Immature natural killer cell (primary cell): Measurements from ENCODE around the gene SDR39U1. TPM values are rescaled to one million over a fixed set of nuclear protein-coding genes. Genes with fewer than 3 reads are reported as not detected.
A peak's percentile ranks its signal among the peaks of the same experiment; 100 is the strongest.

ENCODE experiments used
- DNase-seq, 3 donors: peaks; one replicate each; pipeline ENCODE4 v3.0.0; 2022; ENCODE audit warnings: mixed read lengths in 1 of 3
- H3K27ac Mint-ChIP-seq, 6 donors: one replicate each; pipeline ENCODE4 v1.8.0; 2020; ENCODE audit warnings: mixed read lengths in 6 of 6, mild to moderate bottlenecking in 5 of 6, inconsistent platforms in 4 of 6, moderate library complexity in 3 of 6
- H3K27me3 Mint-ChIP-seq, 3 donors: one replicate each; pipeline ENCODE4 v1.8.0; 2020 to 2021; ENCODE audit warnings: low read depth in 3 of 3, mild to moderate bottlenecking in 3 of 3, mixed read lengths in 3 of 3, moderate library complexity in 3 of 3, inconsistent platforms in 1 of 3
- H3K36me3 Mint-ChIP-seq, 3 donors: one replicate each; pipeline ENCODE4 v1.8.0; 2020; ENCODE audit warnings: mixed read lengths in 3 of 3, inconsistent platforms in 2 of 3, mild to moderate bottlenecking in 2 of 3
- H3K4me1 Mint-ChIP-seq, 2 donors: one replicate each; pipeline ENCODE4 v1.8.0; 2020; ENCODE audit warnings: inconsistent platforms in 2 of 2, mild to moderate bottlenecking in 2 of 2, mixed read lengths in 2 of 2, moderate library complexity in 1 of 2
- H3K4me3 Mint-ChIP-seq, 5 donors: one replicate each; pipeline ENCODE4 v1.8.0; 2020; ENCODE audit warnings: mild to moderate bottlenecking in 5 of 5, mixed read lengths in 5 of 5, inconsistent platforms in 3 of 5, moderate library complexity in 3 of 5
- H3K9me3 Mint-ChIP-seq, 6 donors: one replicate each; pipeline ENCODE4 v1.8.0; 2020; ENCODE audit warnings: mild to moderate bottlenecking in 6 of 6, mixed read lengths in 6 of 6, inconsistent platforms in 4 of 6, moderate library complexity in 3 of 6
- polyA plus RNA-seq, 3 donors: library from polyadenylated mRNA; unstranded; fragments of 300-500 nt; fragmentation: Illumina TruSeq; gene quantifications; one replicate each; pipeline ENCODE4 v1.2.3, GENCODE V29; 2021

SDR39U1 gene
- polyA plus RNA-seq, 3 donors from 2014 or later, result 62.2 to 91.2 (median 82.6) TPM

GRCh38 chr14:24406416-24406815 is 36.2 kb downstream of the SDR39U1 start:
- Mint-ChIP-seq H3K9me3 (peaks cover 0 to 3% (median 0%) of the 10 kb centered on the region in 6 donors), H3K4me3 (no peak overlapping the region), H3K27ac (no peak overlapping the region), H3K4me1 (no peaks in the 10 kb centered on the region), H3K36me3 (no peaks in the 10 kb centered on the region), H3K27me3 (peaks cover 4 to 19% (median 5%) of the 10 kb centered on the region in 3 donors)
- DNase-seq, result no peak

- Mint-ChIP-seq H3K4me3 (no peak overlapping the region), H3K36me3 (no peaks in the 10 kb centered on the region), H3K27me3 (peaks cover 4 to 15% (median 5%) of the 10 kb centered on the region in 3 donors), H3K4me1 (peaks cover 0 to under 1% of the 10 kb centered on the region in 2 donors), H3K9me3 (peaks cover 0 to 3% (median 0%) of the 10 kb centered on the region in 6 donors), H3K27ac (no peak overlapping the region)
- no peak for DNase-seq
Observed at GRCh38 chr14:24404814-24405213, 37.8 kb downstream of the SDR39U1 start.

- no peak overlapping the region for H3K4me3 Mint-ChIP-seq
- H3K36me3 Mint-ChIP-seq, result no peaks in the 10 kb centered on the region
- H3K4me1 Mint-ChIP-seq, result peaks cover 7 to 8% of the 10 kb centered on the region in 2 donors
- DNase-seq, result no peak
- peaks cover 0 to 3% (median 0%) of the 10 kb centered on the region in 6 donors for H3K9me3 Mint-ChIP-seq
- peaks cover 4 to 15% (median 4%) of the 10 kb centered on the region in 3 donors for H3K27me3 Mint-ChIP-seq
- no peak overlapping the region for H3K27ac Mint-ChIP-seq
Observed at GRCh38 chr14:24403294-24403998, 39.1 kb downstream of the SDR39U1 start.

- H3K27me3 Mint-ChIP-seq, result peaks cover 3 to 15% (median 4%) of the 10 kb centered on the region in 3 donors
Observed at GRCh38 chr14:24401810-24402702, 40.5 kb downstream of the SDR39U1 start.

GRCh38 chr14:24399999-24400718 is 42.4 kb downstream of the SDR39U1 start:
- Mint-ChIP-seq H3K4me3 (peak overlapping the region; percentile 55 to 71 (median 65)), H3K9me3 (peaks cover 0 to 3% (median 0%) of the 10 kb centered on the region in 6 donors), H3K27me3 (peaks cover 4 to 13% (median 8%) of the 10 kb centered on the region in 3 donors), H3K4me1 (peaks cover 12 to 13% of the 10 kb centered on the region in 2 donors), H3K27ac (no peak overlapping the region), H3K36me3 (no peaks in the 10 kb centered on the region)
- no peak for DNase-seq

More at GRCh38 chr14:24401810-24402702, 40.5 kb downstream of the SDR39U1 start:
- Mint-ChIP-seq H3K36me3 (no peaks in the 10 kb centered on the region), H3K27ac (no peak overlapping the region), H3K4me3 (no peak overlapping the region), H3K4me1 (peaks cover 7 to 12% of the 10 kb centered on the region in 2 donors), H3K9me3 (peaks cover 0 to 3% (median 0%) of the 10 kb centered on the region in 6 donors)
- DNase-seq, result no peak

- H3K36me3 Mint-ChIP-seq, result no peaks in the 10 kb centered on the region
- H3K27ac Mint-ChIP-seq, result peak overlapping the region in 1 of 6 donors; percentile 54
- peaks cover 4 to 10% (median 5%) of the 10 kb centered on the region in 3 donors for H3K27me3 Mint-ChIP-seq
- DNase-seq, result no peak
- H3K4me1 Mint-ChIP-seq, result peaks cover 12 to 13% of the 10 kb centered on the region in 2 donors
- H3K9me3 Mint-ChIP-seq, result peaks cover 0 to 3% (median 0%) of the 10 kb centered on the region in 6 donors
- H3K4me3 Mint-ChIP-seq, result peak overlapping the region; percentile 55 to 71 (median 65)
Observed at GRCh38 chr14:24399447-24399822, 43.1 kb downstream of the SDR39U1 start.

- H3K27me3 Mint-ChIP-seq, result peaks cover 1 to 6% (median 5%) of the 10 kb centered on the region in 3 donors
- peak within 1 kb of the TSS in 1 of 6 donors; percentile 54 for H3K27ac Mint-ChIP-seq
- H3K4me1 Mint-ChIP-seq, result peaks cover 12 to 13% of the 10 kb centered on the region in 2 donors
Observed at GRCh38 chr14:24398653-24399446, 43.7 kb downstream of the SDR39U1 start, which contains the start of gene NYNRIN. Gene NYNRIN (plus strand): TSS chr14:24399003. CDS start chr14:24399247, 244 bp downstream.

GRCh38 chr14:24398293-24398652 is 44.3 kb downstream of the SDR39U1 start:
- peaks cover 12 to 13% of the 10 kb centered on the region in 2 donors for H3K4me1 Mint-ChIP-seq
- H3K4me3 Mint-ChIP-seq, result no peak overlapping the region
- peaks cover 0 to 6% (median 5%) of the 10 kb centered on the region in 3 donors for H3K27me3 Mint-ChIP-seq
- no peak for DNase-seq
- H3K9me3 Mint-ChIP-seq, result peaks cover 0 to 3% (median 0%) of the 10 kb centered on the region in 6 donors
- no peak overlapping the region for H3K27ac Mint-ChIP-seq
- H3K36me3 Mint-ChIP-seq, result no peaks in the 10 kb centered on the region

More at GRCh38 chr14:24398653-24399446, 43.7 kb downstream of the SDR39U1 start, which contains the start of gene NYNRIN:
- peak; percentile 35 to 46 (median 43) for DNase-seq
- Mint-ChIP-seq H3K36me3 (no peaks in the 10 kb centered on the region), H3K4me3 (peak within 1 kb of the TSS; percentile 59 to 71 (median 65)), H3K9me3 (peaks cover 0 to 3% (median 0%) of the 10 kb centered on the region in 6 donors)

- no peaks in the 10 kb centered on the region for H3K36me3 Mint-ChIP-seq
- H3K9me3 Mint-ChIP-seq, result peaks cover 0 to under 1% (median 0%) of the 10 kb centered on the region in 6 donors
- H3K27ac Mint-ChIP-seq, result peak overlapping the region in 1 of 6 donors; percentile 26
- peaks cover 12 to 13% of the 10 kb centered on the region in 2 donors for H3K4me1 Mint-ChIP-seq
- DNase-seq, result no peak
- H3K4me3 Mint-ChIP-seq, result peak overlapping the region; percentile 44 to 60 (median 47)
- peaks cover 0 to 5% (median 4%) of the 10 kb centered on the region in 3 donors for H3K27me3 Mint-ChIP-seq
Observed at GRCh38 chr14:24397639-24398292, 44.8 kb downstream of the SDR39U1 start.

GRCh38 chr14:24395609-24396582 is 46.7 kb downstream of the SDR39U1 start:
- Mint-ChIP-seq H3K4me3 (no peak overlapping the region), H3K9me3 (no peaks in the 10 kb centered on the region), H3K27ac (peak overlapping the region in 2 of 6 donors; percentile 23 to 27), H3K27me3 (peaks cover 0 to 5% (median 0%) of the 10 kb centered on the region in 3 donors), H3K4me1 (peaks cover 12 to 13% of the 10 kb centered on the region in 2 donors), H3K36me3 (no peaks in the 10 kb centered on the region)
- DNase-seq, result peak in 2 of 3 donors; percentile 6 to 10

GRCh38 chr14:24394275-24394674 is 48.3 kb downstream of the SDR39U1 start:
- H3K4me1 Mint-ChIP-seq, result peaks cover 6 to 8% of the 10 kb centered on the region in 2 donors
- H3K27ac Mint-ChIP-seq, result no peak overlapping the region
- no peak overlapping the region for H3K4me3 Mint-ChIP-seq
- no peaks in the 10 kb centered on the region for H3K9me3 Mint-ChIP-seq
- H3K27me3 Mint-ChIP-seq, result peaks cover 0 to 10% (median 2%) of the 10 kb centered on the region in 3 donors
- H3K36me3 Mint-ChIP-seq, result no peaks in the 10 kb centered on the region
- DNase-seq, result no peak
